ENCODE measurements around the gene ANO2. TPM values are rescaled to one million over a fixed set of nuclear protein-coding genes. Genes with fewer than 3 reads are reported as not detected.

The ANO2 gene
- total RNA-seq, 4 donors from 2014 or later: 1.4 to 3.3 (median 2.7) TPM; not detected in 1

GRCh38 chr12:5907807-5908206 is 37.3 kb downstream of the ANO2 start:
- no peak for TF ChIP-seq POLR2AphosphoS5 (IDR thresholded peaks at IDR 0.05)
- no peak for TF ChIP-seq POLR2A (IDR thresholded peaks at IDR 0.05)
- TF ChIP-seq EP300 (IDR thresholded peaks at IDR 0.05; ENCODE audit: low read depth): no peak
- no peak for TF ChIP-seq CTCF (IDR thresholded peaks at IDR 0.05)
- no peak overlapping the region for H3K4me3 ChIP-seq
- in situ Hi-C loops (cut with MboI; ENCODE audit: low pct_ligation_motif_present in 1 of 4, low pct_unique_long_range_greater_than_20kb in 1 of 4, low sequenced_read_pairs in 3 of 4) (no loop called here), intact Hi-C loops (cut with DNase I; ENCODE audit: low total_unique reads) (no loop called here)
- no peaks in the 10 kb centered on the region for H3K27me3 ChIP-seq
- WGBS, 2 donors (ENCODE audit: low coverage in 1 of 2): 82% methylated on average over 10 of the region's 10 CpGs; no CpG with 5 or more reads in 1 of the 2 donors
- DNase-seq: no peak
- H3K27ac ChIP-seq: no peak overlapping the region
- H3K36me3 ChIP-seq: no peaks in the 10 kb centered on the region
- no peaks in the 10 kb centered on the region for H3K4me1 ChIP-seq
- no peaks in the 10 kb centered on the region for H3K9me3 ChIP-seq

GRCh38 chr12:5905757-5906156 is 39.3 kb downstream of the ANO2 start:
- no peaks in the 10 kb centered on the region for H3K4me1 ChIP-seq
- in situ Hi-C loops (cut with MboI; ENCODE audit: low pct_ligation_motif_present in 1 of 4, low pct_unique_long_range_greater_than_20kb in 1 of 4, low sequenced_read_pairs in 3 of 4) (no loop called here), intact Hi-C loops (cut with DNase I; ENCODE audit: low total_unique reads) (no loop called here)
- H3K27me3 ChIP-seq: no peaks in the 10 kb centered on the region
- H3K27ac ChIP-seq: no peak overlapping the region
- no peaks in the 10 kb centered on the region for H3K9me3 ChIP-seq
- no peak for DNase-seq
- no peak overlapping the region for H3K4me3 ChIP-seq
- no peak for TF ChIP-seq POLR2AphosphoS5 (IDR thresholded peaks at IDR 0.05)
- no peak for TF ChIP-seq POLR2A (IDR thresholded peaks at IDR 0.05)
- TF ChIP-seq EP300 (IDR thresholded peaks at IDR 0.05; ENCODE audit: low read depth): no peak
- TF ChIP-seq CTCF (IDR thresholded peaks at IDR 0.05): no peak
- H3K36me3 ChIP-seq: no peaks in the 10 kb centered on the region
- WGBS, 2 donors (ENCODE audit: low coverage in 1 of 2): 89% methylated on average over 4 of the region's 4 CpGs; no CpG with 5 or more reads in 1 of the 2 donors

GRCh38 chr12:5904969-5905368 is 40.1 kb downstream of the ANO2 start:
- H3K36me3 ChIP-seq: no peaks in the 10 kb centered on the region
- 60 to 78% methylated on average over 1 to 6 of the region's 6 CpGs for WGBS, 2 donors (ENCODE audit: low coverage in 1 of 2)
- no peaks in the 10 kb centered on the region for H3K4me1 ChIP-seq
- no peak overlapping the region for H3K4me3 ChIP-seq
- no peaks in the 10 kb centered on the region for H3K27me3 ChIP-seq
- TF ChIP-seq CTCF (IDR thresholded peaks at IDR 0.05) (no peak), POLR2AphosphoS5 (IDR thresholded peaks at IDR 0.05) (no peak), EP300 (IDR thresholded peaks at IDR 0.05; ENCODE audit: low read depth) (no peak), POLR2A (IDR thresholded peaks at IDR 0.05) (no peak)
- in situ Hi-C loops (cut with MboI; ENCODE audit: low pct_ligation_motif_present in 1 of 4, low pct_unique_long_range_greater_than_20kb in 1 of 4, low sequenced_read_pairs in 3 of 4): no loop called here
- intact Hi-C loops (cut with DNase I; ENCODE audit: low total_unique reads): no loop called here
- no peaks in the 10 kb centered on the region for H3K9me3 ChIP-seq
- no peak for DNase-seq
- H3K27ac ChIP-seq: no peak overlapping the region

GRCh38 chr12:5904441-5904840 is 40.6 kb downstream of the ANO2 start:
- Histone ChIP-seq H3K4me3 (no peak overlapping the region), H3K9me3 (no peaks in the 10 kb centered on the region), H3K27me3 (no peaks in the 10 kb centered on the region), H3K4me1 (no peaks in the 10 kb centered on the region), H3K36me3 (no peaks in the 10 kb centered on the region), H3K27ac (no peak overlapping the region)
- no peak for TF ChIP-seq POLR2AphosphoS5 (IDR thresholded peaks at IDR 0.05)
- TF ChIP-seq POLR2A (IDR thresholded peaks at IDR 0.05): no peak
- TF ChIP-seq CTCF (IDR thresholded peaks at IDR 0.05): no peak
- TF ChIP-seq EP300 (IDR thresholded peaks at IDR 0.05; ENCODE audit: low read depth): no peak
- in situ Hi-C loops (cut with MboI; ENCODE audit: low pct_ligation_motif_present in 1 of 4, low pct_unique_long_range_greater_than_20kb in 1 of 4, low sequenced_read_pairs in 3 of 4): no loop called here
- 82% methylated on average over 11 of the region's 11 CpGs; no CpG with 5 or more reads in 1 of the 2 donors for WGBS, 2 donors (ENCODE audit: low coverage in 1 of 2)
- intact Hi-C loops (cut with DNase I; ENCODE audit: low total_unique reads): no loop called here
- DNase-seq: no peak

Data from transverse colon (tissue), 4 donors.